ENCODE measurements around the gene NNT.
A peak's percentile ranks its signal among the peaks of the same experiment; 100 is the strongest.

Gene NNT

DNA sequence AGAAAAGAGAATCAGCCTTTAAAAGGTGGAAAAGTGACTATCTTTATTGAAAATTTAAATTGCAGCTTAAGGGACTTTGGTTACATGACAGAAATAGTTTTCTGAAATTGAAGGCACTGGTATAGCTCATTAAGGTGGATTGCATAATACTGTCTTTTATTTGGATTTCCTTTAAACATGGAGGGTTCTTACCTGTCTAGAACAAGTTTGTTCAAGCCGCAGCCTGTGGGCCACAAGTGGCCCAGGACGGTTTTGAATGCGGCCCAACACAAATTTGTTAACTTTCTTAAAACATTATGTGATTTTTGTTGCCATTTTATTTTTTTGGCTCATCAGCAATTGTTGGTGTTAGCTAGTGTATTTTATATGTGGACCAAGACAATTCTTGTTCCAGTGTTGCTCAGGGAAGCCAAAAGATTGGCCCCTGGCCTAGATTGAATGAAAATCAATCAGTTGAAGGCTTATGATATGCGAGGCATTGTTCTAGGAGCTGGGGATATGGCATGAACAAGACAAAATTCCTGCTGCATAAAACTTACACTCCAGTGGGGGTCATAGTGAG lies 18.0 kb downstream of the NNT start:
- DNase-seq (ENCODE audit: low read depth, low spot score), result no peak
- TF ChIP-seq, protein P1, sequence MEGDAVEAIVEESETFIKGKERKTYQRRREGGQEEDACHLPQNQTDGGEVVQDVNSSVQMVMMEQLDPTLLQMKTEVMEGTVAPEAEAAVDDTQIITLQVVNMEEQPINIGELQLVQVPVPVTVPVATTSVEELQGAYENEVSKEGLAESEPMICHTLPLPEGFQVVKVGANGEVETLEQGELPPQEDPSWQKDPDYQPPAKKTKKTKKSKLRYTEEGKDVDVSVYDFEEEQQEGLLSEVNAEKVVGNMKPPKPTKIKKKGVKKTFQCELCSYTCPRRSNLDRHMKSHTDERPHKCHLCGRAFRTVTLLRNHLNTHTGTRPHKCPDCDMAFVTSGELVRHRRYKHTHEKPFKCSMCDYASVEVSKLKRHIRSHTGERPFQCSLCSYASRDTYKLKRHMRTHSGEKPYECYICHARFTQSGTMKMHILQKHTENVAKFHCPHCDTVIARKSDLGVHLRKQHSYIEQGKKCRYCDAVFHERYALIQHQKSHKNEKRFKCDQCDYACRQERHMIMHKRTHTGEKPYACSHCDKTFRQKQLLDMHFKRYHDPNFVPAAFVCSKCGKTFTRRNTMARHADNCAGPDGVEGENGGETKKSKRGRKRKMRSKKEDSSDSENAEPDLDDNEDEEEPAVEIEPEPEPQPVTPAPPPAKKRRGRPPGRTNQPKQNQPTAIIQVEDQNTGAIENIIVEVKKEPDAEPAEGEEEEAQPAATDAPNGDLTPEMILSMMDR (IDR thresholded peaks at IDR 0.05; ENCODE audit: low read depth, low read length), result no peak
- in situ Hi-C loops (cut with HindIII; ENCODE audit: low sequenced_read_pairs), result no loop called here
- H3K4me3 ChIP-seq (ENCODE audit: low read depth, low read length), result no peak overlapping the region

- no peak for DNase-seq (ENCODE audit: low read depth, low spot score)
- TF ChIP-seq, protein P1 (IDR thresholded peaks at IDR 0.05; ENCODE audit: low read depth, low read length), result no peak
- in situ Hi-C loops (cut with HindIII; ENCODE audit: low sequenced_read_pairs), result no loop called here
- no peak overlapping the region for H3K4me3 ChIP-seq (ENCODE audit: low read depth, low read length)
These were observed 19.1 kb downstream of the NNT start for GRCh38 chr5:43622074-43622473.

- in situ Hi-C loops (cut with HindIII; ENCODE audit: low sequenced_read_pairs), result no loop called here
- TF ChIP-seq, protein P1 (IDR thresholded peaks at IDR 0.05; ENCODE audit: low read depth, low read length), result no peak
- H3K4me3 ChIP-seq (ENCODE audit: low read depth, low read length), result no peak overlapping the region
- DNase-seq (ENCODE audit: low read depth, low spot score), result no peak
These were observed 20.2 kb downstream of the NNT start for GRCh38 chr5:43623048-43623680.

DNA sequence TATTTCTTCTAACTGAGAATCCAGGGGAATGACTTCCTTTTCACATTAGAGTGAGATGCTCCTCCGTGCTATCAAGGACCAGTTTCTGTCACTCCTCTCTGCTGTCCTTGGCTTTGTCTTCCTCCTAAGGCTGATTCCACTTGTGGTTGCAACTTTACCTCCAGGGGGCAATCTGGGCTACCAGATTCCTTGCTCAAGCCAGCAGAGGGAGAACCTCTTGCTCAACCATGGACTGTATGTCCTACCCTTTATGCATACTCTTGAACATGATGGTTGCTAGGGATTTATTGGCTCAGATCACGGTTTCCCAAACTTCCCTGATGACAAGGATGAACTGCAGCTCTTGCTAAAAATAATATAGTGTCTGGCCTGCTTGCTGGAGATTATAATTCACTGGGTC lies 24.0 kb downstream of the NNT start:
- TF ChIP-seq, protein P1 (IDR thresholded peaks at IDR 0.05; ENCODE audit: low read depth, low read length), result peak; percentile 81
- in situ Hi-C loops (cut with HindIII; ENCODE audit: low sequenced_read_pairs), result no loop called here
- peak; percentile 58 for DNase-seq (ENCODE audit: low read depth, low spot score)

GRCh38 chr5:43631182-43631910 lies 28.4 kb downstream of the NNT start:
- peak; percentile 82 for DNase-seq (ENCODE audit: low read depth, low spot score)
- TF ChIP-seq, protein P1 (IDR thresholded peaks at IDR 0.05; ENCODE audit: low read depth, low read length), result peak; percentile 61
- no peak overlapping the region for H3K4me3 ChIP-seq (ENCODE audit: low read depth, low read length)
- in situ Hi-C loops (cut with HindIII; ENCODE audit: low sequenced_read_pairs), result no loop called here

More for the DNA sequence above, 24.0 kb downstream of the NNT start:
- H3K4me3 ChIP-seq (ENCODE audit: low read depth, low read length), result no peak overlapping the region

- in situ Hi-C loops (cut with HindIII; ENCODE audit: low sequenced_read_pairs), result no loop called here
- no peak for DNase-seq (ENCODE audit: low read depth, low spot score)
- TF ChIP-seq, protein P1 (IDR thresholded peaks at IDR 0.05; ENCODE audit: low read depth, low read length), result no peak
- H3K4me3 ChIP-seq (ENCODE audit: low read depth, low read length), result no peak overlapping the region
These were observed 31.6 kb downstream of the NNT start for GRCh38 chr5:43634621-43635020.
